ENCODE results near the gene KAZN.

KAZN gene

DNA sequence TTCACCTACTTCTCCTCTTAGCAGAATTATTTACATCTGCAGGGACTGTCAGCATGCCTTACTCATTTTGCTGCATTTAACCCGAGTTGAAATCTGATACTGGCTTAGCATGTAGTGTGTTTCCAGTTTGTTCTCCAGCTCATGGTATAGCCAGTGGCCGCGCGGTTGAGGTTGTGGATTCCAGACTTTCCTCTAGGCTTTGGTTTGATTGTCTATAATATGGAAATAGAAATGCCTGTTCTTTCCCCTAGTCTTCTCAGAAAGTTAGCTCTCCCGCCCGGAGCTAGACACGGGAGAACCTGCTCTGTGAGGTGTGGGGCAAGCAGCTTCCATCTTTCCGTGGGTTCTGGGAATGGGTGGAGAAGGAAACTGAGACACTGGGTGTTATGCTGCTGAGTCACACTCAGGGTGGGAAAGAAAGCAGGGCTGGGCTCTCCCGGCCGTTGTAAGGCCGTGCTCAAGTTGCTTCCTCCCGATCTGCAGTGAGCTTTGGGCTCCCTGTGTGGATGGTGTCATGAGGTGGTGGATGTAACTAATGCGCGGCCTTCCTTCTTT lies 348.3 kb downstream of the KAZN start:
- Histone ChIP-seq H3K27ac (no peak overlapping the region), H3K36me3 (no peaks in the 10 kb centered on the region), H3K27me3 (peaks cover 8% of the 10 kb centered on the region), H3K4me1 (ENCODE audit: control insufficient read depth in 1 of 2, insufficient read depth in 1 of 2, low read depth in 1 of 2, low read length in 1 of 2) (peaks cover 32 to 53% of the 10 kb centered on the region in 2 experiments), H3K4me3 (ENCODE audit: low read depth in 1 of 2, low read length in 1 of 2) (no peak overlapping the region), H3K9me3 (no peaks in the 10 kb centered on the region)
- TF ChIP-seq, protein P1, sequence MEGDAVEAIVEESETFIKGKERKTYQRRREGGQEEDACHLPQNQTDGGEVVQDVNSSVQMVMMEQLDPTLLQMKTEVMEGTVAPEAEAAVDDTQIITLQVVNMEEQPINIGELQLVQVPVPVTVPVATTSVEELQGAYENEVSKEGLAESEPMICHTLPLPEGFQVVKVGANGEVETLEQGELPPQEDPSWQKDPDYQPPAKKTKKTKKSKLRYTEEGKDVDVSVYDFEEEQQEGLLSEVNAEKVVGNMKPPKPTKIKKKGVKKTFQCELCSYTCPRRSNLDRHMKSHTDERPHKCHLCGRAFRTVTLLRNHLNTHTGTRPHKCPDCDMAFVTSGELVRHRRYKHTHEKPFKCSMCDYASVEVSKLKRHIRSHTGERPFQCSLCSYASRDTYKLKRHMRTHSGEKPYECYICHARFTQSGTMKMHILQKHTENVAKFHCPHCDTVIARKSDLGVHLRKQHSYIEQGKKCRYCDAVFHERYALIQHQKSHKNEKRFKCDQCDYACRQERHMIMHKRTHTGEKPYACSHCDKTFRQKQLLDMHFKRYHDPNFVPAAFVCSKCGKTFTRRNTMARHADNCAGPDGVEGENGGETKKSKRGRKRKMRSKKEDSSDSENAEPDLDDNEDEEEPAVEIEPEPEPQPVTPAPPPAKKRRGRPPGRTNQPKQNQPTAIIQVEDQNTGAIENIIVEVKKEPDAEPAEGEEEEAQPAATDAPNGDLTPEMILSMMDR (IDR thresholded peaks at IDR 0.05) = no peak

DNA sequence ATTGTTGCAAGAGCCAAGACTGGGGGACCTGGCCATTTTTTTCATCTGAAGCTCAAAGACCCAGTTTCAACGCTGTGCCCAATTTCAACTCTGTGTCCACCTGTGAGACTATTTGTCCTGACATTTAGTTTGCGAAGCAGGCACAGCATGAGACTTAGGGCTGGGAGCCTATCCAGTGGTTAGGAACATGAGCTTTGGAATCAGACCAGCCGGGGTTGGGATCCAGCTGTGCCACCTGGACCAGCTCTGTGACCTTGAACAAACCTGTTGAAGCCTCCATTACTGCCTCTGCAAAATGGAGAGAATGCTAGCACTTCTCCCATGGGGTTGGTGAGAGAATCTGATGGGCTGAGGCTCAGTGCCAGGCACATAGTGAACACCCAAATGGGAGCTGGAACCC lies 348.9 kb downstream of the KAZN start:
- TF ChIP-seq, protein P1 (IDR thresholded peaks at IDR 0.05) = no peak
- no peak overlapping the region for H3K4me3 ChIP-seq (ENCODE audit: low read depth in 1 of 2, low read length in 1 of 2)
- H3K36me3 ChIP-seq = no peaks in the 10 kb centered on the region
- peaks cover 32 to 57% of the 10 kb centered on the region in 2 experiments for H3K4me1 ChIP-seq (ENCODE audit: control insufficient read depth in 1 of 2, insufficient read depth in 1 of 2, low read depth in 1 of 2, low read length in 1 of 2)
- peaks cover 8% of the 10 kb centered on the region for H3K27me3 ChIP-seq
- no peak overlapping the region for H3K27ac ChIP-seq
- no peaks in the 10 kb centered on the region for H3K9me3 ChIP-seq

DNA sequence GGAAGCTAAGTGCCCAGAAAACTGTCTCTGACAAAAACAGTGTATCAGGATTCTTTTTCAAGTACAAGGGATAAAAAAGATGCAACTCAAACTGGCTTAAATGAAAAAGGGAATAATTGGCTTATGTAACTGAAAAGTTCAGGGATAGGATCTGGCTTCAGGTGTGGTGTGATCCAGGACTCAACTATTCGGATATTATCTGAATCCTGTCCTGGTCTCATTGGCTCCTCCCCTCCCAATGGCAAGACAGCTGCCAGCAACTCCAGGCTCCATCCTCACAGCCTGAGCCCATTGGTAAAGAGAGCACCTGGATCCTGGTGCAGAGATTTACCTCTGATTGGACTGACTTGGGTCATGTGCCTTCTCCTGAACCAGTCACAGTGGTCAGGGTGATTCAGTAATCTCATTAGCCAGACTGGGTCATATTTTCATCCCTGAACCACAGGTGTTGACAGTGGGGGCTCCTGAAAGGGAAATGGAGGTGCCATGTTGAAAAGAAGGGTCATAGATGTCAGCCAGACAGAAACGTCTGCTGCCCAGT lies 349.7 kb downstream of the KAZN start:
- H3K27me3 ChIP-seq = peaks cover 8% of the 10 kb centered on the region
- H3K4me3 ChIP-seq (ENCODE audit: low read depth in 1 of 2, low read length in 1 of 2) = no peak overlapping the region
- peaks cover 35 to 63% of the 10 kb centered on the region in 2 experiments for H3K4me1 ChIP-seq (ENCODE audit: control insufficient read depth in 1 of 2, insufficient read depth in 1 of 2, low read depth in 1 of 2, low read length in 1 of 2)
- TF ChIP-seq, protein P1 (IDR thresholded peaks at IDR 0.05) = no peak
- peak overlapping the region; percentile 78 for H3K27ac ChIP-seq
- no peaks in the 10 kb centered on the region for H3K9me3 ChIP-seq
- no peaks in the 10 kb centered on the region for H3K36me3 ChIP-seq

DNA sequence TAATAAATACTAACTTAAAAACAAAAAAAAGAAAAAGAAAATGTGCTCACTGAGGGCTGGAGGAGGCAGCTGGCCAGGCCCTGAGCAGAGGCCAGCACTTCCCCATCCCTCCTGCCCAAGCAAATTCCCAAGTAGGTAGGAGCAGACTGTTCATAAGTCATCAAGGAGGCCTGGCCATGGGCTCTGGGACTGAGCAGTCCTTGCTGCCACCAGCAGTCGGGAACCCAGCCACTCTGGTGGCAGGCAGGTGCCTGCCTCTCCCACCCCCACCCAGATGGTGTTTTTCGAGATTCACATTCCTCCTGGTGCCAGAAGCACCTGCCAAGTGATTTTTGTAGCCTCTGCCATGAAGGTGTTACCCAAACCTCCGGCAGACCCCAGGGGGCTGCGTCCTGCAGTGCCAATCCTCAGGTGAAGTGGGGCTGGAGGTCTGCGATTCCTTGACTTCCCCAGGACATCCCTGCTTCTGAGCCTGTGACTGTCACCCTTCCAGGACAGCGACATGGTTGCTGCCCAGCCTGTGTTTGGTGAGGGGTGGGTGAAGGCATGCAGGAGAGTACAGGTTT lies 350.9 kb downstream of the KAZN start:
- Histone ChIP-seq H3K36me3 (no peaks in the 10 kb centered on the region), H3K27me3 (peaks cover 8% of the 10 kb centered on the region), H3K4me1 (ENCODE audit: control insufficient read depth in 1 of 2, insufficient read depth in 1 of 2, low read depth in 1 of 2, low read length in 1 of 2) (peaks cover 37 to 64% of the 10 kb centered on the region in 2 experiments), H3K9me3 (no peaks in the 10 kb centered on the region), H3K4me3 (ENCODE audit: low read depth in 1 of 2, low read length in 1 of 2) (peak overlapping the region in 1 of 2 experiments; percentile 31), H3K27ac (peak overlapping the region; percentile 78)
- TF ChIP-seq, protein P1 (IDR thresholded peaks at IDR 0.05) = no peak

DNA sequence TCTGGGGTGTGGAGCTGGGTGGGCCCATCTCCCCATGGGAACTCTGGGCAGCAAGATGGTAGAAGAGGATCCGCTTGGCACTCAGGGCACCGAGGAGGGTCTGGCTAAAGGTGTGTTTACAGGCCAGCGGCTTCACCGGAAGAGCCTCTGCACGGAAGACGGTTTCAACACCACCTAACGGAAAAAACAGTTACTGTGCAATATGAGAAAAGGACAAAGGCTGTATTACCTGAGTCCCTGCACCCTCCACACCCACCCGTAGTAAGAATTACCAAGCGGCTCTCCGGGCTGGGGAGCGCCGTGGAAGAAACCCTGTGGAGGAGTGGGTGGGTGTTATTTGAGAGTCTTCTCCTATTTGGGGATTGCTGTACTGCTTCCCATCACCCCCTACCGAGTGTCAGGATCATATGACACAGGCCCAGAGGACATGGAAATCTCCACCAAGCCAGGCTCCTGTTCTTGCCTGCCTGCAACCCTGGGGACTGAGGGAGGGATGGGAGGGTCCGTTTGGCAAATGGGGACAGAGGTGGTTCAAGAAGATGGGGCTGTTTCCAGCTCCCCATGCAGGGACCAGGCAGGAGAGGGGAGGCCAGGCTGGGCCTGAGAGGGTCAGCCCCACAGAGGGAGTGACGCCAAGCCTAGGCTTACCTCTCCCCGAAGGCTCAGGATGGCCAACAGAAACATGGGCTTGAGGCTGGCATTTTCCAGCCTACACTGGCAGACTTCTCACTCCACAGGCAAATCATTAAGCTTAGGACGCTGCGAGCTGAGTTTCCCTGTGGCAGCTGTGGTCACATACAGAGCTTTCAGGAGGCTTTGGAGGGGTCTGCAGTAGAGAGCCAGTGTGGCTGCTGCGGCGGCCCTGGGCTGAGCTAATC lies 351.6 kb downstream of the KAZN start:
- Histone ChIP-seq H3K9me3 (no peaks in the 10 kb centered on the region), H3K27ac (peak overlapping the region; percentile 78), H3K4me1 (ENCODE audit: control insufficient read depth in 1 of 2, insufficient read depth in 1 of 2, low read depth in 1 of 2, low read length in 1 of 2) (peaks cover 37 to 64% of the 10 kb centered on the region in 2 experiments), H3K36me3 (no peaks in the 10 kb centered on the region), H3K4me3 (ENCODE audit: low read depth in 1 of 2, low read length in 1 of 2) (peak overlapping the region in 1 of 2 experiments; percentile 31), H3K27me3 (peaks cover 8% of the 10 kb centered on the region)
- TF ChIP-seq, protein P1 (IDR thresholded peaks at IDR 0.05) = no peak
